Duodenal mucosa (tissue), 2 donors: ENCODE data around the gene CLEC16A.

Source experiments
- H3K27ac ChIP-seq: one replicate; pipeline ENCODE4 v1.7.0; 2013; ENCODE audit warnings: low read depth, low read length
- H3K27me3 ChIP-seq, 2 donors: one replicate each; pipeline ENCODE4 v1.7.0; 2013; ENCODE audit warnings: low read length in 2 of 2, control low read depth in 1 of 2; ENCODE audit not compliant: insufficient read depth in 2 of 2, control insufficient read depth in 1 of 2
- H3K36me3 ChIP-seq, 2 donors: one replicate each; pipeline ENCODE4 v1.7.0; 2013; ENCODE audit warnings: low read length in 2 of 2, control low read depth in 1 of 2; ENCODE audit not compliant: insufficient read depth in 2 of 2, control insufficient read depth in 1 of 2
- H3K4me1 ChIP-seq, 2 donors: one replicate each; pipeline ENCODE4 v1.7.0; 2013; ENCODE audit warnings: low read length in 2 of 2, control low read depth in 1 of 2; ENCODE audit not compliant: insufficient read depth in 2 of 2, control insufficient read depth in 1 of 2
- H3K4me3 ChIP-seq, 2 donors: one replicate each; pipeline ENCODE4 v1.7.0; 2013; ENCODE audit warnings: low read length in 2 of 2, low read depth in 1 of 2
- H3K9ac ChIP-seq, 2 donors: one replicate each; pipeline ENCODE4 v1.7.0; 2013; ENCODE audit warnings: low read length in 2 of 2, low read depth in 1 of 2
- H3K9me3 ChIP-seq, 2 donors: one replicate each; pipeline ENCODE4 v1.7.0; 2013; ENCODE audit warnings: low read length in 2 of 2, control low read depth in 1 of 2; ENCODE audit not compliant: control insufficient read depth in 1 of 2

The CLEC16A gene

DNA sequence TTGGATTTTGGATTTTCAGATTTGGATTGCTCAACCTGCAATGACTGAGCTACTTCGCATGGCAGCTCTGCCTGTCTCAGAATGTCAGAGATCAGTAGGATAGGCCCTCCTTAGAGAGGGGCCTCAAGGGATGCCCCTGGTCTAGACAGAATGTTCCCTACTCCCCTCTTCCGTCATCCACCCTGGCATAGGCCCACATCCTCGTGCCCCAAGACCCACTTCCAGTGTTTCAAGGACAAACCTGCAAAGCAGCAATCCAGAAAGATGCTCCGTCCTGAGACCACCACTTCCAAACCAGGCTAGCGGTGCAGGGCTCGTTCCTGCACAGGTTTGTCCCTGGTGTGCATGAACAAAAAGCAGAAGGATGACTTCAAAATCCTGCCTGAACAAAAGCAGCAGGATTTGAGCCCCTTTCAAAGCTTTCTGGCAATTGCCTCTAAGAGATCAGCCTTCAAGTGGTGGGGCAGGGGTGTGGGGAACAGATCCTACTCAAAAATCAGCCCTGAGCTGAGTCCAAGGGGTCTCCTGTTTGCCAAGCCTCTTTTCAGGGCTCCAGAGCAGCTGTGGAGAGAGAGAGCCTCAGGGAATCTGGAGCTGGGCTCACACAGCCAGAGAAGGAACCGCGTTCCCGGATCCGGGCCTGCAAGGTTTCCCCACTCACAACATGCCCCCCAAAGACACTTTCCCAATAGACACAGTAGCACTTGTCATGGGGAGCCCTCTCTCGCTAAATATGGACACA lies 190.5 kb downstream of the CLEC16A start:
- Histone ChIP-seq H3K9ac (no peak overlapping the region), H3K4me3 (no peak overlapping the region), H3K27me3 (no peaks in the 10 kb centered on the region), H3K9me3 (no peaks in the 10 kb centered on the region), H3K4me1 (peaks cover 37 to 40% of the 10 kb centered on the region in 2 donors), H3K27ac (no peak overlapping the region), H3K36me3 (peaks cover 0 to 8% of the 10 kb centered on the region in 2 donors)

DNA sequence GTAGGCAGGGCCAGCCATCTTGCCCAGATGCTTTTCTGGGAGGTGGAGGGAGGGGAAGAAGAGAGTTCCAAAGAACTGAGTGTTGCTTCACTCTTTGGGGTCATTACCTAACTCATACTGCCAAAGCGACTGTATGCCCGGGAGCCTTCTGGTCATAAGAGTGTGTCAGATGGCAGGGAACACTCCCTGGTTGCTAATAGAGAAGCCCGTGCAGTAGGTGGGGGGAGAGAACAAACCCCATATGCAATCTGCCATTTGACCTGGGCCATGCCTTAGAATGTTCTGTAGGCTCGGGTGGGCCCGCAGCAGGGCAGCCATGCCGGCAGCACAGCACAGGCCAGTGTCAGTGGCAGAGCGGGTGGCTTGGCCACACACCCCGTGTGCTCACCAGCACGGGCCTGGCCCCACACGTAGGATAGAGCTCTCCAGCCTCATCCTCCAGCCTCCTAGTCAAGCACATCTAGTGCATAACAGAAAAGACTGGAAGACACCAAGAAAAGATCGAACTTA lies 191.2 kb downstream of the CLEC16A start:
- Histone ChIP-seq H3K27ac (no peak overlapping the region), H3K9ac (no peak overlapping the region), H3K4me1 (peaks cover 38 to 43% of the 10 kb centered on the region in 2 donors), H3K27me3 (no peaks in the 10 kb centered on the region), H3K36me3 (peaks cover 0 to 8% of the 10 kb centered on the region in 2 donors), H3K4me3 (no peak overlapping the region), H3K9me3 (no peaks in the 10 kb centered on the region)

DNA sequence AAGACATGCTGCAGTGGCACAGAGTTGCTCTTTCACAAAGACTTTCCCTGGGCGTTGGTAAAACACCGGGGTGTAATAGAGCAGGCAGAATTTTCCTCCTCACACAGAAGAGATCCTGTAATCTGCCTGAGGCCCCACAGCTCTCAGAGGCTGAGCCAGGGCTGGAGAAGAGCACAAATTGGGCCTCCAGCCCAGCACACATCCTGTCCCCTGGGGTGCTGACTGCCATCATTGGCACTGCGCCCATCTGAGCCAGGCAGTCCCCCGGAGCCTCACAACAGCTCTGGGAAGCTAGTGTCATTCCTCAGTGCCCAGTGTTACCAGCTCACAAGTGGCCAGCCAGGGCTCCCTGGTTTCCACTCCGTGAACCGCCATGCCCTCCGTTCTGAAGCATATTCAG lies 192.2 kb downstream of the CLEC16A start:
- Histone ChIP-seq H3K9ac (no peak overlapping the region), H3K27ac (no peak overlapping the region), H3K4me3 (no peak overlapping the region), H3K4me1 (peaks cover 27 to 37% of the 10 kb centered on the region in 2 donors), H3K9me3 (no peaks in the 10 kb centered on the region), H3K27me3 (no peaks in the 10 kb centered on the region), H3K36me3 (peaks cover 0 to 11% of the 10 kb centered on the region in 2 donors)

DNA sequence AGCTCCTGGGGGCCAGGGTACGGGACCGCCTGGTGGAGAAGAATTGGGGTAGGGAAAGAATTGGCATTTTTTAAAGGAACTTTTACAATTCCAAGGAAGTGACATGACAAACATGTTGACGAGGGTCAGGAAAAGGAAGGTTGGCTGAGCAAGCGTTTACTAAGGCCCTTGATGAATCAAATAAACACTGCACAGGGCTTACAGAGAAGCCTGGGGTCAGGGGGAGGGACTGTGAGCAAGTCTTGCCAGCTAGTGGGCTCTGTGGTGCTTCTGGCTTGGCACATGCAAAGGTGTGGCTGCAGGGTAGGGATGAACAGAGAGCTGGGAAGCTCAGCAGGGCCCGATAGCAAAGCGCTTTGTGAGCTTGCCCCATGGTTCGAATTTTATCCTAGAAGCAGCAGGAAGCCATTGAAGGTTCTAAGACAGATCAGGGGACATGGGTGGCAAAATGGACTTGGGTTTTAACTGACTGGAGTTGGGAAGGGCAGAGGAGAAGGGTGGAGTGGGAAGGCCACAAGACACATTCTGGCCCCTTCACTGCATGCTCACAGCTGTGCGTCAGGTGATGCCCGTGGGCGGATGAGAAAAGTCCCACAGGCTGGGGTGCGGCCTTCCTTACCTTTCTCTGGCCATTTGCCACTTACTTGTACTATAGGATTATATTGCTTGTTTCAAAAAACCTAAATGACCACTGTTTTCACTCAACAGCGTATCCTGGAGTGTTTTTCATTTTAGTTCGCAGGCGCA lies 193.8 kb downstream of the CLEC16A start:
- Histone ChIP-seq H3K4me1 (peaks cover 18 to 28% of the 10 kb centered on the region in 2 donors), H3K27me3 (no peaks in the 10 kb centered on the region), H3K9ac (no peak overlapping the region), H3K4me3 (no peak overlapping the region), H3K9me3 (no peaks in the 10 kb centered on the region), H3K27ac (no peak overlapping the region), H3K36me3 (peaks cover 0 to 13% of the 10 kb centered on the region in 2 donors)

DNA sequence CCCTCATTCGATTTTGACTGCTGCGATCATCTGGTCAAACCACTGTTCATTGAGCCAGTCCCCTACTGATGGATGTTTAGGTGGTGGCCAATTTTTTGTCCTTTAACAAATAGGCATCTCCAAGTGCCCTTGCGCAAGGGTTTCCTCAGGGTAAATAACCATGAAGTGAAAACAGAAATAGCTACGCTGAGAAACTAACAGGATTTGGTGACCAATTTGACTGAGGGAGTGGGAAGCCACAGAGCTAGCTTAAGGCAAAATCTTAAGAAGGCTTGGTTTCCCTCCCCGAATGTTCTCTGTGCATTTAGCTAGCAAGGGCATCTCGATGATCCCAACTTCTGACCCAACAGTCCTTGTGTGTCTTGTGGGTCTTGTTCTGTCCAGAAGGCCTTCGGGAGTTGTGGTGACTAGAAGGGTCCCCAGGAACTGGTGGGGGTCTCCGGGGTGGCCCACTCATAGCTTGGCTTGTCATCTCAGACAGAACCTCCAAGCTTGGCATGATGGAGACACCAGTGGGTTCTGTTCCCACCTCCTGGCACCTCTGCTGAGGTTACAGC lies 194.5 kb downstream of the CLEC16A start:
- Histone ChIP-seq H3K27me3 (no peaks in the 10 kb centered on the region), H3K27ac (no peak overlapping the region), H3K4me1 (peaks cover 12 to 21% of the 10 kb centered on the region in 2 donors), H3K9me3 (no peaks in the 10 kb centered on the region), H3K36me3 (peaks cover 0 to 13% of the 10 kb centered on the region in 2 donors), H3K9ac (no peak overlapping the region), H3K4me3 (no peak overlapping the region)

DNA sequence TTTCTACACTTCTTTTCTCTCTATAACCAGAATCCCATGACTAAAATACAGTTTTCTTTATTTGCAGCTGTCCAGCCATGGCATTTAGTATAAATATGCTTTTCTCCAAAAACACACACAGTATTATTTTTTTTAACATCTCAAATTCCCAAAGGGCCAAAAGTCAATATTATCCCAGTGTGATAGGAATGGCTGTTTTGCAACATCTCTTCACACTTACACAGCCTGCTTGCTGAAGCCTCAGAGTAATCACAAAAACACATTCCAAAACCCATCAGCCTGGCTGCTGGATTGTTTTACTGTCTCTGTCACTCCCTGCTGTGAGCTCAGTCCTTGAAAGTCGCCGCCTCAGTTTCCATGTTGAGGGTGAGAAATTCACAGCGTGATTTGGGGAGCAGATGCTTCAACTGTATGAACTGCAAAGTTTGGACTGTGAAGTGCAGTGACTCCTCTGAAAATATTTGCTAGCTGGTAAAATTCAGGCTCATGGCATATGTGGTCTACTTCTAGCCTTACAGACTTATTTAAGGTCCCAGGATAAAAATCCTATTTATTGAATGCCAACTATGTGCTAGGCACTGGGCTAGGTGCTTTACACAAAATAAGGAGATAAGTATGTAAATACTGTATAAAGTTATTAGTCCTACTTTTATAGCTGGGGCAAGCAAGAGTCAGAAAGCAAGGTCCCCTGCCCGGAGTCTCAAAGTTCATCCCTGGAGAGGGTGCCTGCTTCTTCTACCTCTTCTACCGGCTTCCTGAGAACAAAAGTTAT lies 195.1 kb downstream of the CLEC16A start:
- Histone ChIP-seq H3K27me3 (no peaks in the 10 kb centered on the region), H3K9ac (no peak overlapping the region), H3K4me1 (peaks cover 11 to 20% of the 10 kb centered on the region in 2 donors), H3K27ac (no peak overlapping the region), H3K4me3 (no peak overlapping the region), H3K36me3 (peaks cover 0 to 13% of the 10 kb centered on the region in 2 donors), H3K9me3 (no peaks in the 10 kb centered on the region)

DNA sequence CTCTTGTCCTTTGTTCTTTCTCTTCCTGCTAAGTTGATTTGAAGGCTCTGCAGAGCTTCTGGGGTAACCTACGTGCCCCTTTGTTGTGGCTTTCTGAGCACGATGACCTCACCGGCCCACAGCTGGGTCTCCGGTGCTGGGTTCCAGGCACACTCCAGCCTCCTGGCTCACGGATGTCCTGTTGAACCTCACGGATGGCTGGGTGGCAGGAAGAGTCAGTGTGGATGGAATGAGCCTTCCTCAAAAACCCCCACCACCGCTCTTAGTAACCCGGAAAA lies 195.7 kb downstream of the CLEC16A start:
- Histone ChIP-seq H3K4me1 (peaks cover 11 to 20% of the 10 kb centered on the region in 2 donors), H3K27ac (no peak overlapping the region)

DNA sequence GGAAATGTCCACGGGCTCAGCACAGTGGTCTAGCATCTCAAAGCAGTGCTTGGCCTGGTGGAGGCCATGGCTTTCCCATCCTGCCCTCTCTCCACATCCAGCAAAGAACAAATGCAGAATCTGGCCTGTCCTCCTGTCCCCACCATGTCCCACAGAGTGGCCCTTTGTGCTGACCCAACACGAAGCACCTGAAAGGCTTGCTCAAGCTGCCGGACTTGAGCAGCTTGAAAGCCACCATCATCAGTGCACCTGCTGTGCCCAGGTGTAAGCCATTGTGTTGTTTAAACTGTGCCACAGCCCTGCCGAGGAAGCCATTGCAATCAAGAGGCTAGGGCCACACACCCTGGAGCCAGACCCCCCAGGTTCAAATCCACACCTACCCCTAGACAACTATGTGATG lies 196.1 kb downstream of the CLEC16A start:
- Histone ChIP-seq H3K27me3 (no peaks in the 10 kb centered on the region), H3K4me1 (peaks cover 11 to 20% of the 10 kb centered on the region in 2 donors), H3K36me3 (peaks cover 0 to 13% of the 10 kb centered on the region in 2 donors), H3K27ac (no peak overlapping the region), H3K9ac (no peak overlapping the region), H3K4me3 (no peak overlapping the region), H3K9me3 (no peaks in the 10 kb centered on the region)

More for the DNA sequence above, 195.7 kb downstream of the CLEC16A start:
- Histone ChIP-seq H3K9me3 (no peaks in the 10 kb centered on the region), H3K4me3 (no peak overlapping the region), H3K36me3 (peaks cover 0 to 13% of the 10 kb centered on the region in 2 donors), H3K27me3 (no peaks in the 10 kb centered on the region), H3K9ac (no peak overlapping the region)

DNA sequence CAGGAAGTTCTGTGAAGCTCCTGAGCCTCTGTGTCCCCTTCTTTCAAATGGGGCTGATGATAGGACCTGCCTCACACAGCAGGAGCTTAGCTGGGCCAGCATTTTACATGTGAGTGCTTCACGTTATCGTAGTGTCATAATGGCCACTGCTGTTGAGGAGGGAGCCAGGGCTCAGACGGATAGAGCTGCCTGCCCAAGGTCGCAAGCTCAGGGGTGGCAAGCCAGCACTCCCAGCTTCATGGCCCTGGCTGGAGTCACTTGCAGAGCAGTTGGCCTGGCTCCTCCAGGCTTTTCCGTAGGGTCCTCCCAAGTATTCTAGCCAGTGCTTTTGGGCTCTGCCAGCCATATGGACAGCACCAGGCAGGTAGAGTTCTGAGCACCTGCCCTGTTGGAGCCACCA lies 196.5 kb downstream of the CLEC16A start:
- Histone ChIP-seq H3K4me1 (peaks cover 11 to 20% of the 10 kb centered on the region in 2 donors), H3K9ac (no peak overlapping the region), H3K4me3 (no peak overlapping the region), H3K9me3 (no peaks in the 10 kb centered on the region), H3K27ac (no peak overlapping the region), H3K36me3 (peaks cover 0 to 9% of the 10 kb centered on the region in 2 donors), H3K27me3 (no peaks in the 10 kb centered on the region)
